SK-N-SH (cell line): Measurements from ENCODE around the gene LARGE2. TPM values are rescaled to one million over a fixed set of nuclear protein-coding genes. Genes with fewer than 3 reads are reported as not detected.
A peak's percentile ranks its signal among the peaks of the same experiment; 100 is the strongest.

Source experiments
- CTCF ChIA-PET: fragments of 300-600, 350-600 bp; formaldehyde crosslinking; extraction: SDS; loops from one replicate; lab custom pipeline; 2021; lab: Yijun Ruan, JAX
- POLR2A ChIA-PET: fragments of 350-600 bp; sonication (Branson Sonifier 250); formaldehyde crosslinking; extraction: SDS; loops from one replicate; lab custom pipeline; 2020; ENCODE audit warnings: antibody characterized with exemption, inconsistent platforms; lab: Yijun Ruan, JAX
- DNase-seq: peaks from one replicate; pipeline ENCODE4 v3.0.0; 2012
- H2AFZ ChIP-seq: fragments of 200-600 bp; sonication (generic); 2 replicates; pipeline ENCODE4 v1.8.1; 2016; ENCODE audit warnings: antibody characterized with exemption, mild to moderate bottlenecking, low read depth
- H3F3A ChIP-seq: fragments of 200-600 bp; sonication (generic); replicated peaks from 2 replicates; pipeline ENCODE3; 2016; ENCODE audit warnings: antibody characterized with exemption, mild to moderate bottlenecking; ENCODE audit not compliant: insufficient read depth
- H3K27ac ChIP-seq, 2 experiments: fragments of 200-500 bp in 1 of 2; fragments of 200-600 bp in 1 of 2; sonication (Bioruptor generic) in 1 of 2; sonication (generic), shearing (Covaris generic) in 1 of 2; 2 replicates each; pipeline versions ENCODE4 v1.5.1 to v1.6.1; 2014 to 2016; ENCODE audit warnings: low read depth in 2 of 2, inconsistent platforms in 1 of 2, low read length in 1 of 2, mild to moderate bottlenecking in 1 of 2, mixed read lengths in 1 of 2
- H3K27me3 ChIP-seq: fragments of 200-600 bp; sonication (generic), shearing (Covaris generic); 2 replicates; pipeline ENCODE4 v1.6.1; 2016; ENCODE audit warnings: mixed run types; ENCODE audit not compliant: insufficient read depth
- H3K36me3 ChIP-seq, 2 experiments: fragments of 200-500 bp in 1 of 2; fragments of 200-600 bp in 1 of 2; sonication (Bioruptor generic) in 1 of 2; sonication (generic) in 1 of 2; replicated peaks in 1 of 2; 2 replicates each; pipeline versions ENCODE3 to v1.5.1; 2014 to 2016; ENCODE audit warnings: low read length in 1 of 2, mild to moderate bottlenecking in 1 of 2; ENCODE audit not compliant: insufficient read depth in 2 of 2, control insufficient read depth in 1 of 2
- H3K4me1 ChIP-seq, 2 experiments: fragments of 200-500 bp in 1 of 2; fragments of 200-600 bp in 1 of 2; sonication (Bioruptor generic) in 1 of 2; sonication (generic), shearing (Covaris generic) in 1 of 2; 2 replicates each; pipeline versions ENCODE4 v1.5.1 to v1.6.1; 2014 to 2016; ENCODE audit warnings: low read depth in 1 of 2, low read length in 1 of 2, mixed run types in 1 of 2; ENCODE audit not compliant: insufficient read depth in 2 of 2, control insufficient read depth in 1 of 2
- H3K4me2 ChIP-seq: fragments of 200-600 bp; sonication (generic), shearing (Covaris generic); 2 replicates; pipeline ENCODE4 v1.6.1; 2017; ENCODE audit warnings: mixed run types
- H3K4me3 ChIP-seq, 2 experiments: fragments of 200-500 bp in 1 of 2; fragments of 200-600 bp in 1 of 2; sonication (Bioruptor generic) in 1 of 2; sonication (generic), shearing (Covaris generic) in 1 of 2; 2 replicates each; pipeline versions ENCODE4 v1.5.1 to v1.8.1; 2014 to 2016; ENCODE audit warnings: low read depth in 2 of 2, inconsistent platforms in 1 of 2, low read length in 1 of 2, mild to moderate bottlenecking in 1 of 2, mixed read lengths in 1 of 2, moderate library complexity in 1 of 2
- H3K79me2 ChIP-seq: fragments of 200-600 bp; sonication (generic); 2 replicates; pipeline ENCODE4 v1.8.1; 2017; ENCODE audit warnings: mild to moderate bottlenecking; ENCODE audit not compliant: insufficient read depth
- H3K9ac ChIP-seq: fragments of 200-600 bp; sonication (generic); 2 replicates; pipeline ENCODE4 v1.6.1; 2017; ENCODE audit warnings: mixed run types
- H3K9me2 ChIP-seq: fragments of 200-600 bp; sonication (generic); 2 replicates; pipeline ENCODE4 v1.6.1; 2017; ENCODE audit warnings: mixed run types
- H3K9me3 ChIP-seq: fragments of 200-600 bp; sonication (generic); 2 replicates; pipeline ENCODE4 v1.6.1; 2017; ENCODE audit warnings: mixed run types, mild to moderate bottlenecking, moderate library complexity
- H4K20me1 ChIP-seq: fragments of 200-600 bp; sonication (generic); 2 replicates; pipeline ENCODE4 v1.6.1; 2017; ENCODE audit warnings: mild to moderate bottlenecking, mixed run types; ENCODE audit not compliant: insufficient read depth
- CHD2 ChIP-seq: fragments of 150-350 bp; IDR thresholded peaks from 2 replicates; pipeline ENCODE4 v1.6.1; 2018; ENCODE audit warnings: low read length; ENCODE audit not compliant: partially characterized antibody
- CTCF ChIP-seq: fragments of 200-600 bp; sonication (generic); IDR thresholded peaks from 2 replicates; pipeline ENCODE4 v1.6.1; 2017; ENCODE audit warnings: antibody characterized with exemption, mild to moderate bottlenecking, moderate library complexity
- ELF1 ChIP-seq: IDR thresholded peaks from 2 replicates; pipeline ENCODE4 v1.4.0; 2012
- EP300 ChIP-seq, 2 experiments: IDR thresholded peaks; 2 replicates each; pipeline versions ENCODE4 v1.4.0 to v1.6.1; 2012; ENCODE audit warnings: borderline replicate concordance in 1 of 2, low read depth in 1 of 2, low read length in 1 of 2
- EZH2phosphoT487 ChIP-seq: fragments of 200-600 bp; sonication (generic); IDR thresholded peaks from 2 replicates; pipeline ENCODE4 v1.6.1; 2017; ENCODE audit warnings: low read depth, mixed run types, mild to moderate bottlenecking, antibody characterized with exemption, moderate library complexity, borderline replicate concordance
- FOSL2 ChIP-seq: IDR thresholded peaks from 2 replicates; pipeline ENCODE4 v1.4.0; 2012; ENCODE audit warnings: low read depth, mild to moderate bottlenecking, moderate library complexity, borderline replicate concordance
- FOXJ3 ChIP-seq: sonication (generic); formaldehyde crosslinking; IDR thresholded peaks from 2 replicates; pipeline ENCODE4 v1.5.1; 2020; ENCODE audit warnings: mild to moderate bottlenecking, missing genetic modification reagents
- GABPA ChIP-seq: IDR thresholded peaks from 2 replicates; pipeline ENCODE4 v1.4.0; 2012; ENCODE audit warnings: low read depth, mild to moderate bottlenecking
- GATA2 ChIP-seq: sonication (generic); formaldehyde crosslinking; IDR thresholded peaks from 2 replicates; pipeline ENCODE4 v1.5.0; 2020; ENCODE audit warnings: mild to moderate bottlenecking, missing genetic modification reagents
- JUND ChIP-seq: IDR thresholded peaks from 2 replicates; pipeline ENCODE4 v1.4.0; 2012
- MAX ChIP-seq: IDR thresholded peaks from 2 replicates; pipeline ENCODE4 v1.4.0; 2012; ENCODE audit warnings: low read depth
- MEF2A ChIP-seq: IDR thresholded peaks from 2 replicates; pipeline ENCODE4 v1.4.0; 2012; ENCODE audit warnings: low read depth, borderline replicate concordance
- NFIC ChIP-seq: IDR thresholded peaks from 2 replicates; pipeline ENCODE4 v1.4.0; 2012; ENCODE audit warnings: borderline replicate concordance
- POLR2AphosphoS5 ChIP-seq: IDR thresholded peaks from 2 replicates; pipeline ENCODE4 v1.6.1; 2012; ENCODE audit warnings: low read depth, low read length
- RCOR1 ChIP-seq: fragments of 150-350 bp; IDR thresholded peaks from 2 replicates; pipeline ENCODE4 v1.6.1; 2017; ENCODE audit warnings: antibody characterized with exemption, low read length
- RFX5 ChIP-seq: IDR thresholded peaks from 2 replicates; pipeline ENCODE4 v1.6.1; 2012; ENCODE audit warnings: mild to moderate bottlenecking, improper control_type of control experiment, low read length
- RXRA ChIP-seq: IDR thresholded peaks from 2 replicates; pipeline ENCODE4 v1.4.0; 2012; ENCODE audit warnings: low read depth, mild to moderate bottlenecking, borderline replicate concordance
- SMC3 ChIP-seq: IDR thresholded peaks from 2 replicates; pipeline ENCODE4 v1.6.1; 2012; ENCODE audit warnings: low read depth, low read length, improper control_type of control experiment
- USF1 ChIP-seq: IDR thresholded peaks from 2 replicates; pipeline ENCODE4 v1.4.0; 2012; ENCODE audit warnings: low read depth, borderline replicate concordance
- YY1 ChIP-seq: IDR thresholded peaks from 2 replicates; pipeline ENCODE4 v1.4.0; 2012; ENCODE audit warnings: low read depth, mild to moderate bottlenecking
- ZBTB33 ChIP-seq: IDR thresholded peaks from 2 replicates; pipeline ENCODE4 v1.4.0; 2012; ENCODE audit warnings: low read depth, borderline replicate concordance
- WGBS: methylation state at CpG from one replicate; pipeline ENCODE4 v1.1.6; 2017; ENCODE audit warnings: low lambda C conversion rate; 5-methylcytosine and 5-hydroxymethylcytosine counted together
- polyA plus RNA-seq, 3 experiments: library from polyadenylated mRNA; depleted of rRNA; stranded (reverse); fragments of >200 nt; gene quantifications; 2 replicates each; pipeline ENCODE4 v1.2.3, GENCODE V29; 2012
- TF ChIP-seq, protein P1 (sequence below): IDR thresholded peaks from 2 replicates; pipeline ENCODE4; 2012
- TF ChIP-seq, protein P2 (sequence below): fragments of 150-350 bp; IDR thresholded peaks from 2 replicates; pipeline ENCODE4 v1.6.1; 2017; ENCODE audit warnings: antibody characterized with exemption, low read length, low read depth, borderline replicate concordance
- TF ChIP-seq, protein P3 (sequence below): IDR thresholded peaks from 2 replicates; pipeline ENCODE4 v1.6.1; 2012; ENCODE audit warnings: mild to moderate bottlenecking, low read depth, low read length, moderate library complexity

Gene LARGE2
- polyA plus RNA-seq, 1 of the 3 experiments (the other 2 are of a cell fraction), result 2.4 TPM

GRCh38 chr11:45964911-45965389 is 42.5 kb downstream of the LARGE2 start:
- ChIA-PET POLR2A (no interaction called here), CTCF (interaction anchor here (0.6 to 5.5 kb wide), 57 partner anchors 10 to 425 kb away, joined by 3 to 93 read pairs (median 5); no protein-coding TSS in a partner anchor)
- no peaks in the 10 kb centered on the region for H3K79me2 ChIP-seq
- no peaks in the 10 kb centered on the region for H4K20me1 ChIP-seq
- H3F3A ChIP-seq, result peaks cover 6% of the 10 kb centered on the region
- no peaks in the 10 kb centered on the region; a peak in 1 of 4 replicates for H3K4me1 ChIP-seq
- H3K9me3 ChIP-seq, result no peaks in the 10 kb centered on the region
- H3K4me2 ChIP-seq, result no peak overlapping the region
- 24% methylated on average over 9 of the region's 9 CpGs for WGBS
- peak overlapping the region in 1 of 2 experiments; percentile 2; a peak in 1 of 4 replicates for H3K27ac ChIP-seq
- DNase-seq, result peak; percentile 81
- no peak overlapping the region for H2AFZ ChIP-seq
- H3K9me2 ChIP-seq, result no peaks in the 10 kb centered on the region
- H3K27me3 ChIP-seq, result no peaks in the 10 kb centered on the region
- H3K36me3 ChIP-seq, result peaks cover 46 to 55% of the 10 kb centered on the region in 2 experiments
- no peak overlapping the region; a peak in 1 of 4 replicates for H3K4me3 ChIP-seq
- H3K9ac ChIP-seq, result no peak overlapping the region
- TF ChIP-seq JUND, result no peak
- no peak for TF ChIP-seq GABPA
- TF ChIP-seq, protein P1, sequence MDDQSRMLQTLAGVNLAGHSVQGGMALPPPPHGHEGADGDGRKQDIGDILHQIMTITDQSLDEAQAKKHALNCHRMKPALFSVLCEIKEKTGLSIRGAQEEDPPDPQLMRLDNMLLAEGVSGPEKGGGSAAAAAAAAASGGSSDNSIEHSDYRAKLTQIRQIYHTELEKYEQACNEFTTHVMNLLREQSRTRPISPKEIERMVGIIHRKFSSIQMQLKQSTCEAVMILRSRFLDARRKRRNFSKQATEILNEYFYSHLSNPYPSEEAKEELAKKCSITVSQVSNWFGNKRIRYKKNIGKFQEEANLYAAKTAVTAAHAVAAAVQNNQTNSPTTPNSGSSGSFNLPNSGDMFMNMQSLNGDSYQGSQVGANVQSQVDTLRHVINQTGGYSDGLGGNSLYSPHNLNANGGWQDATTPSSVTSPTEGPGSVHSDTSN, result no peak
- TF ChIP-seq POLR2AphosphoS5, result no peak
- TF ChIP-seq USF1, result no peak
- no peak for TF ChIP-seq ZBTB33
- TF ChIP-seq MEF2A, result no peak
- no peak for TF ChIP-seq ELF1
- TF ChIP-seq, protein P2, sequence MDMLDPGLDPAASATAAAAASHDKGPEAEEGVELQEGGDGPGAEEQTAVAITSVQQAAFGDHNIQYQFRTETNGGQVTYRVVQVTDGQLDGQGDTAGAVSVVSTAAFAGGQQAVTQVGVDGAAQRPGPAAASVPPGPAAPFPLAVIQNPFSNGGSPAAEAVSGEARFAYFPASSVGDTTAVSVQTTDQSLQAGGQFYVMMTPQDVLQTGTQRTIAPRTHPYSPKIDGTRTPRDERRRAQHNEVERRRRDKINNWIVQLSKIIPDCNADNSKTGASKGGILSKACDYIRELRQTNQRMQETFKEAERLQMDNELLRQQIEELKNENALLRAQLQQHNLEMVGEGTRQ, result no peak
- no peak for TF ChIP-seq RXRA
- no peak for TF ChIP-seq NFIC
- TF ChIP-seq CHD2, result peak; percentile 27
- TF ChIP-seq MAX, result peak; percentile 31; the same call in 1 of the 2 replicates
- peak; percentile 94 for TF ChIP-seq SMC3
- TF ChIP-seq RFX5, result no peak
- no peak for TF ChIP-seq FOXJ3 (CRISPR knock-in tag)
- TF ChIP-seq, protein P3, sequence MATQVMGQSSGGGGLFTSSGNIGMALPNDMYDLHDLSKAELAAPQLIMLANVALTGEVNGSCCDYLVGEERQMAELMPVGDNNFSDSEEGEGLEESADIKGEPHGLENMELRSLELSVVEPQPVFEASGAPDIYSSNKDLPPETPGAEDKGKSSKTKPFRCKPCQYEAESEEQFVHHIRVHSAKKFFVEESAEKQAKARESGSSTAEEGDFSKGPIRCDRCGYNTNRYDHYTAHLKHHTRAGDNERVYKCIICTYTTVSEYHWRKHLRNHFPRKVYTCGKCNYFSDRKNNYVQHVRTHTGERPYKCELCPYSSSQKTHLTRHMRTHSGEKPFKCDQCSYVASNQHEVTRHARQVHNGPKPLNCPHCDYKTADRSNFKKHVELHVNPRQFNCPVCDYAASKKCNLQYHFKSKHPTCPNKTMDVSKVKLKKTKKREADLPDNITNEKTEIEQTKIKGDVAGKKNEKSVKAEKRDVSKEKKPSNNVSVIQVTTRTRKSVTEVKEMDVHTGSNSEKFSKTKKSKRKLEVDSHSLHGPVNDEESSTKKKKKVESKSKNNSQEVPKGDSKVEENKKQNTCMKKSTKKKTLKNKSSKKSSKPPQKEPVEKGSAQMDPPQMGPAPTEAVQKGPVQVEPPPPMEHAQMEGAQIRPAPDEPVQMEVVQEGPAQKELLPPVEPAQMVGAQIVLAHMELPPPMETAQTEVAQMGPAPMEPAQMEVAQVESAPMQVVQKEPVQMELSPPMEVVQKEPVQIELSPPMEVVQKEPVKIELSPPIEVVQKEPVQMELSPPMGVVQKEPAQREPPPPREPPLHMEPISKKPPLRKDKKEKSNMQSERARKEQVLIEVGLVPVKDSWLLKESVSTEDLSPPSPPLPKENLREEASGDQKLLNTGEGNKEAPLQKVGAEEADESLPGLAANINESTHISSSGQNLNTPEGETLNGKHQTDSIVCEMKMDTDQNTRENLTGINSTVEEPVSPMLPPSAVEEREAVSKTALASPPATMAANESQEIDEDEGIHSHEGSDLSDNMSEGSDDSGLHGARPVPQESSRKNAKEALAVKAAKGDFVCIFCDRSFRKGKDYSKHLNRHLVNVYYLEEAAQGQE, result no peak
- peak; percentile 96 for TF ChIP-seq CTCF
- no peak for TF ChIP-seq EZH2phosphoT487
- no peak for TF ChIP-seq EP300 (IDR thresholded peaks at IDR 0.05; ENCODE audit: borderline replicate concordance in 1 of 2, low read depth in 1 of 2, low read length in 1 of 2)
- TF ChIP-seq RCOR1, result no peak
- TF ChIP-seq GATA2 (CRISPR knock-in tag), result no peak
- TF ChIP-seq YY1, result peak; percentile 54; the same call in 1 of the 2 replicates
- no peak for TF ChIP-seq FOSL2
